GM15510 (cell line): ENCODE measurements around the gene ADAMTS12.

ENCODE experiments used
- POLR2A ChIP-seq: IDR thresholded peaks from 3 replicates; pipeline ENCODE4 v1.6.1; 2011; ENCODE audit warnings: borderline replicate concordance; ENCODE audit not compliant: insufficient read length; ENCODE audit errors: extremely low read depth

Gene ADAMTS12

DNA sequence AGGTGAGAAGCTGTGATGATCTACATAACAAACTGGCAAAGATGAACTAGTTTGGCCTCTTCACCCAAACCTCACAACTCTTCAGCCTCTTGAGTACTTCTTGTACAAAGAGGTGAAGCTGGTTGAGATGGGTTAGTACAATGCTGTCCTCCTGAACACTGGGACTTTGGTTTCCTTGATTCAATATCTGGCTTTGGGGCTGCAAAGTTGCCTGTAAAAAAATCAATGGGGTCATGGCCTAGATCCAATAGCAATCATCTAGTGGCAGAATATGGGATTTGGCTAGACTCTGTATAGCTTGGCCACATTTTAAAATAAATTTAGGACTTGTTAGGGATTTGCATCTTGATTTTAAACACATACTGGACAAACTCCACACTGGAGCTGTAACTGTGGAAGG, 179.1 kb downstream of the ADAMTS12 start:
- no peak for TF ChIP-seq POLR2A

DNA sequence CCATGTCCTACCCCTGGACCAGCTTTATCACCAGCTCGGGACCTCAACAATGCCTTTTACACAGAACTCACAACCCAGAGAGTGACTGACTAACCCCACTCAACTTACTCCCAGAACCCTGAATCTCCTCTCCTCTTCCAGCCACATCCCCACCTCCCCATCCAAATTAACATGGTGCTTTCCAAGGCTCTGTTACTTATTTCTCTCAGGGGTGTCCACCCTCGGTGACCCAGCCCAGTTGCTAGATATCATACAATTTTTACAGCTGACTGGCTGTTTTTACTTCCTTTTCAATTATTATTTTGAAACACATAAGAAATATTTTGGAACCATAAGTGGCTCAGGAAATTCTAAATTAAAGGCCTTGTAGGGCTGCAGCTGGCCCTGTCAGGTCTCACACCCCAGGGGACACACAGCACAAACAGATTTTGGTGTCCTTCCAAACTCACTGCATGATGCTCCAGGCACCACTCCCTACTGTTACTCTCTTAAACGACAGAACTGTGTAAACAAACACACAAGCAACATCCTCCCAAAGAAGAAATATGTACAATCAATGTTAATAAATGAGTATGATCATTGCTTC, 180.6 kb downstream of the ADAMTS12 start:
- TF ChIP-seq POLR2A: no peak

DNA sequence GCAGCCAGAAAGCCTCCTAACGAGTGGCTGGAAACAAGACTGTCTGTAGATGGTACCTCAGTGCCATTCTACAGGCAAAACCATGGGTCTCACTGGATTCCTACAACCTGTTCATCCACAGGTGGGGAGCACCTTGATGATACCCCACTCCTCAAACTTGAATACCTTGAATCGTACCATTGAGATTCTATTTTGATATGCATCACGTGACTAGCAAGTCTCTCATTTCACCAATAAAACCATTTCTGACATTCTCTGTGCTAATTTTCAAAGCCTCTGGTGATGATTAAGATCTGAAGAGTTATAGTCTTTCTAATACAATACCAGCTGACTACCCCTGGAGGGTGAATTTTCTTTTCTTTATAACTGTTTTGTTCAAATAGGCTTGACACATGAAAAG, 188.9 kb downstream of the ADAMTS12 start:
- no peak for TF ChIP-seq POLR2A

DNA sequence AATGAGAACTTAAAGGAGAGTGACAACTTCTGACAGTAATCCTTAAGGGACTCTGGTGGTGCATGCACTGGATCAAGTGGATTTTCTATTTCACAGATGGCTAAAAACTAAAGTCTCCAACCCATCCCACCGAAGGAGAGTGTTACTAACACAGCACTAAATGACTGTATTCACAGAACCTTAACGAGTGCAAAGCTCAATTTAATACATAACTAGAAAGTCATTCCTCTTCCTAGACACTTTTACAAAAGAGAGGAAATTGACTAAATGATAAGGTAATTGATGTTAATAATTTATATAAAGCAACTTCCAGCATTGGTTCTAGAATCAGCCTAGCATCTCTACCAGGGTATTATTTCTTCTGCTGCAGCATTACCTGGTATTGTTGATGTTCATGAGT, 189.8 kb downstream of the ADAMTS12 start:
- TF ChIP-seq POLR2A: no peak

DNA sequence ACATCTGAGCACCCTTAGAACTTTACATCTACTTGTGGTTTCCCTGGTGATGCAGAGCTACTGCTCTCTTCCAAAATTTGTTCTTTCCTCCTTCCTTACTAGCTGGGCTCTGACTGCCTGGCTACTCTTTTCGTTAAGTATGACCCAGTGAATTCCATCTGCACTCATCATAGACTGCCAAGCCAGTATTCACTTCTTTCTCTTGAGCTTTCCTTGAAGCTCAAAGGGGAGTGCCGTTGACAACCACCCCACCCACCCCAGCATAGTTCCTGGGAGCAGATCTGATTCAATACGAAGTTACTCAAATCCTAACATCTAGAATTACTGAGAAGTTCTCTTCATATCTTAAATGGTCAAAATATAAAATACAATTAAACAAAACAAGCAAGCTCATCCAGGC, 190.5 kb downstream of the ADAMTS12 start:
- no peak for TF ChIP-seq POLR2A

- no peak for TF ChIP-seq POLR2A
These were observed 195.4 kb downstream of the ADAMTS12 start for GRCh38 chr5:33696411-33696810.

- TF ChIP-seq POLR2A: no peak
These were observed 198.8 kb downstream of the ADAMTS12 start for GRCh38 chr5:33692980-33693379.

- no peak for TF ChIP-seq POLR2A
These were observed 199.9 kb downstream of the ADAMTS12 start for GRCh38 chr5:33691856-33692255.

DNA sequence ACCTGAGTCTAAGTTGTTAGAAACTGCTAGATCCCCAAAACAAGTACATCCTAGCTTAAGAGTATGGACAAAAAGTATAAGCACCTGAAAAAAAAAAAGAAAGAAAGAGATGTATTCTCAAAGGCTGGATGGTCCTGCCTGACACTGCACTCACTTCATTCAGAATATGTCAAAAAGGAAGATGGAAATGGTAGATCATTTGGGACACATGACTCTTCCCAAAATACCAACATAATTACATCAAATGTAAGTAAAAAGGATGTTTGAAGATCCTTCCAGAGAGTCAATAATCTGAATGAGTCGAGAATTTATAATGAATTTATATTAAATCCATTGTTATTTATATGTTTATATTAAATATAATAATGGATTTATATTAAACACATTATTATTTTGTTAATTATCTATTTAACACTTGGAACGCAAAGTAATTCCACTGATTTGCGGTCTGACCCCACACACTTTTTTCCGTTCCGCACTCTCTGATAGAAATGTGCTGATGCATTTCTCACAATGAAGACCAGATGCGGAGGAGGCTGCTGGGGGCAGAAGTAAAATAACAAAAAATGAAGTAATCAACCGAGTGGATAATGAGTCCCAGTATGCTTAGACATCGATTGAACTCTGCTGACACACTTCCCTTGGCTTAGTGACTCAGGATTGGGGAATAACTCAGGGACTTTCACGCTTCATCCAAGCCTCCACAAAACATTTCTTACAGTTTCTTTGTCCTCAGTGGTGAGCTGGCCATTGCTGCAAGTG, 201.2 kb downstream of the ADAMTS12 start:
- no peak for TF ChIP-seq POLR2A

GRCh38 chr5:33688526-33688925, 203.3 kb downstream of the ADAMTS12 start:
- TF ChIP-seq POLR2A: no peak

GRCh38 chr5:33688066-33688465, 203.7 kb downstream of the ADAMTS12 start:
- no peak for TF ChIP-seq POLR2A

GRCh38 chr5:33685873-33686755, 205.7 kb downstream of the ADAMTS12 start:
- TF ChIP-seq POLR2A: no peak

GRCh38 chr5:33684496-33685159, 207.2 kb downstream of the ADAMTS12 start:
- TF ChIP-seq POLR2A: no peak

DNA sequence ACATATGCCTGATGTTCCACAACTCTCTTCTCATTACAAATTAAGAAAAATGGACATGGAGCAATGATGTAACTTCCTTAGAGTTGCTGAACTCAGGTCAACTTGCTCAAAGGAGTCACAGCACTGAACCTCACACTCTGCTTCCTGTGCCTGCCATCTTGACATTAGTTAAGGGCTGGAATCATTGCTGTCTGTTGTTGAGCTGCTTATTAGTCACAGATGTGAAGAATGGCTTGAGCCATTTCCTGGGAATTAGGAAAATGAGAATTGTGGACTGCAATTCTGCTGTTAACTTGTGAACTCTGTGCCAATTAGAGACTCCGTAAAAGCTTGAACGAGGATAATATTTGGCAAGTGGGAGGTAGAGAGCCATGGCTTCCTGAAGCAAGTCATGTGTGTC, 212.0 kb downstream of the ADAMTS12 start:
- TF ChIP-seq POLR2A: no peak

GRCh38 chr5:33675958-33676464, 215.8 kb downstream of the ADAMTS12 start:
- TF ChIP-seq POLR2A: no peak
